Hepatocyte (in vitro differentiated cells): Measurements from ENCODE around the gene OSCP1. TPM values are rescaled to one million over a fixed set of nuclear protein-coding genes. Genes with fewer than 3 reads are reported as not detected.

ENCODE experiments used
- DNase-seq: peaks from one replicate; pipeline ENCODE4 v3.0.0-alpha.2; 2016; ENCODE audit warnings: low spot score
- H2AFZ ChIP-seq: fragments of 200-600 bp; sonication (generic); 2 replicates; pipeline ENCODE4 v1.6.0; 2016; ENCODE audit warnings: antibody characterized with exemption, mild to moderate bottlenecking
- H3K27ac ChIP-seq: fragments of 200-600 bp; sonication (generic); 2 replicates; pipeline ENCODE4 v1.5.1; 2016; ENCODE audit warnings: mild to moderate bottlenecking
- H3K27me3 ChIP-seq: fragments of 200-600 bp; sonication (generic); 2 replicates; pipeline ENCODE4 v1.6.1; 2016
- H3K36me3 ChIP-seq: fragments of 200-600 bp; sonication (generic); replicated peaks from 2 replicates; pipeline ENCODE4 v1.5.1; 2016; ENCODE audit warnings: low read depth; ENCODE audit not compliant: insufficient read depth
- H3K4me1 ChIP-seq: fragments of 200-600 bp; sonication (generic); 2 replicates; pipeline ENCODE4 v1.5.1; 2016; ENCODE audit warnings: mild to moderate bottlenecking, moderate library complexity; ENCODE audit not compliant: insufficient read depth
- H3K4me2 ChIP-seq: fragments of 200-600 bp; sonication (generic); 2 replicates; pipeline ENCODE4 v1.6.0; 2016
- H3K4me3 ChIP-seq: fragments of 200-600 bp; sonication (generic); 2 replicates; pipeline ENCODE4 v1.5.1; 2016; ENCODE audit warnings: mild to moderate bottlenecking
- H3K79me2 ChIP-seq: fragments of 200-600 bp; sonication (generic); 2 replicates; pipeline ENCODE4 v1.6.0; 2017; ENCODE audit warnings: mild to moderate bottlenecking
- H3K9me2 ChIP-seq: fragments of 200-600 bp; sonication (generic); replicated peaks from 2 replicates; pipeline ENCODE4 v1.6.0; 2017; ENCODE audit warnings: mild to moderate bottlenecking; ENCODE audit not compliant: insufficient read depth
- H3K9me3 ChIP-seq: fragments of 200-600 bp; sonication (generic); 2 replicates; pipeline ENCODE4 v1.5.1; 2016; ENCODE audit warnings: low read depth, mild to moderate bottlenecking
- H4K20me1 ChIP-seq: fragments of 200-600 bp; sonication (generic); 2 replicates; pipeline ENCODE4 v1.6.0; 2016; ENCODE audit warnings: mild to moderate bottlenecking; ENCODE audit not compliant: insufficient read depth, poor library complexity, severe bottlenecking
- EZH2 ChIP-seq: fragments of 200-600 bp; sonication (generic); IDR thresholded peaks from 2 replicates; pipeline ENCODE4 v1.6.1; 2016; ENCODE audit warnings: antibody characterized with exemption, mild to moderate bottlenecking, borderline replicate concordance
- EZH2phosphoT487 ChIP-seq: fragments of 200-600 bp; sonication (generic); IDR thresholded peaks from one replicate; pipeline ENCODE4 v1.6.1; 2018; ENCODE audit warnings: antibody characterized with exemption, mild to moderate bottlenecking, low read depth, moderate library complexity; ENCODE audit not compliant: unreplicated experiment, severe bottlenecking
- WGBS: methylation state at CpG from one replicate; pipeline ENCODE4 v1.1.6; 2016; ENCODE audit warnings: low lambda C conversion rate; ENCODE audit errors: missing lambda C conversion rate; 5-methylcytosine and 5-hydroxymethylcytosine counted together
- polyA plus RNA-seq: library from polyadenylated mRNA; unstranded; fragments of >200 nt; fragmentation: Nextera tagmentation; extraction: Ambion mirVana; gene quantifications from 2 replicates; pipeline ENCODE4 v1.2.1, GENCODE V29; 2016
- total RNA-seq: library from RNA; depleted of rRNA; stranded (reverse); fragments of >200 nt; gene quantifications from 2 replicates; pipeline ENCODE4 v1.2.3, GENCODE V29; 2014
- TF ChIP-seq, protein P1 (sequence below): fragments of 200-600 bp; sonication (generic); IDR thresholded peaks from 2 replicates; pipeline ENCODE4 v1.5.1; 2016; ENCODE audit warnings: antibody characterized with exemption, mild to moderate bottlenecking; ENCODE audit not compliant: poor library complexity

Gene OSCP1
- total and polyA plus RNA-seq, 2 experiments from 2014 or later: 5.8 to 7.6 TPM

DNA sequence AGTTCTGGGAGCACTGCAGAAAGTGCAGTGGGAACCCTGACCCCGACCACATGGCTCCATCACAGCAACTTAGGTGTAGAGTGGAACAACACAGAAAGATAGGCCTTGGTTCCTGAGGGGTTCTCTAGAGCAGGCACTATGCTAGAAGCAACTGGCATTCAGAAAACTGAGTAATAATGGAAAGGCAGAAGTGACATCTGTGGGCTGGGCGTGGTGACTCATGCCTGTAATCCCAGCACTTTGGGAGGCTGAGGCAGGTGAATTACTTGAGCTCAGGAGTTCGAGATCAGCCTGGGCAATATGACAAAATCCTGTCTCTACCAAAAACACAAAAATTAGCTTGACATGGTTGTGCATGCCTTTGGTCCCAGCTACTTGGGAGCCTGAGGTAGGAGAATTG, 8.7 kb upstream of the OSCP1 start:
- H3K27ac ChIP-seq: no peak overlapping the region
- peaks cover 18% of the 10 kb centered on the region for H3K79me2 ChIP-seq
- no peak overlapping the region for H2AFZ ChIP-seq
- H3K4me3 ChIP-seq: no peak overlapping the region
- DNase-seq: no peak
- 93% methylated on average over 3 of the region's 3 CpGs for WGBS
- no peaks in the 10 kb centered on the region for H3K27me3 ChIP-seq
- TF ChIP-seq, protein P1, sequence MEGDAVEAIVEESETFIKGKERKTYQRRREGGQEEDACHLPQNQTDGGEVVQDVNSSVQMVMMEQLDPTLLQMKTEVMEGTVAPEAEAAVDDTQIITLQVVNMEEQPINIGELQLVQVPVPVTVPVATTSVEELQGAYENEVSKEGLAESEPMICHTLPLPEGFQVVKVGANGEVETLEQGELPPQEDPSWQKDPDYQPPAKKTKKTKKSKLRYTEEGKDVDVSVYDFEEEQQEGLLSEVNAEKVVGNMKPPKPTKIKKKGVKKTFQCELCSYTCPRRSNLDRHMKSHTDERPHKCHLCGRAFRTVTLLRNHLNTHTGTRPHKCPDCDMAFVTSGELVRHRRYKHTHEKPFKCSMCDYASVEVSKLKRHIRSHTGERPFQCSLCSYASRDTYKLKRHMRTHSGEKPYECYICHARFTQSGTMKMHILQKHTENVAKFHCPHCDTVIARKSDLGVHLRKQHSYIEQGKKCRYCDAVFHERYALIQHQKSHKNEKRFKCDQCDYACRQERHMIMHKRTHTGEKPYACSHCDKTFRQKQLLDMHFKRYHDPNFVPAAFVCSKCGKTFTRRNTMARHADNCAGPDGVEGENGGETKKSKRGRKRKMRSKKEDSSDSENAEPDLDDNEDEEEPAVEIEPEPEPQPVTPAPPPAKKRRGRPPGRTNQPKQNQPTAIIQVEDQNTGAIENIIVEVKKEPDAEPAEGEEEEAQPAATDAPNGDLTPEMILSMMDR: no peak
- TF ChIP-seq EZH2phosphoT487: no peak
- no peak for TF ChIP-seq EZH2
- peaks cover 3% of the 10 kb centered on the region for H3K4me1 ChIP-seq
- H3K9me3 ChIP-seq: no peaks in the 10 kb centered on the region
- no peak overlapping the region for H3K4me2 ChIP-seq
- no peaks in the 10 kb centered on the region for H4K20me1 ChIP-seq
- no peaks in the 10 kb centered on the region for H3K9me2 ChIP-seq
- no peaks in the 10 kb centered on the region for H3K36me3 ChIP-seq

DNA sequence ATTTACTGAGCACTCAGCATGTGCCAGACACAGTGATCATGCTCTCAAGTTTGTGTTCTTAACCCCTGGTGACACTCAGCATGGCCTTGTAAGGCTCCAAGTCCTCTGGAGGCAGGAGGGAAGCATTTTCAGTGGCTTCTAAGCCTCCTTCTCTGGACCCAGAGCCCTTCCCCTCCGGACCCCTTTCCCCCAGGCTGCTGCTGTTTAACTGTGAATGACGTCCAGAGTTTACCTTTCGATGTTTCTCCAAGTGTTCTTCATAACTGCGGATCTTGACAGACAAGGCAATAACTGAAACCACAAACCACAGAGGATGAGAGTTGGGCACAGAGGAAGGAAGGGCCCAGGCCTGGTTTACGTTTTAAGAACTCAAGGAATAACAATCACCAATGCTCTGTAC, 7.4 kb upstream of the OSCP1 start:
- Histone ChIP-seq H2AFZ (no peak overlapping the region), H4K20me1 (no peaks in the 10 kb centered on the region), H3K4me2 (no peak overlapping the region), H3K4me3 (no peak overlapping the region), H3K4me1 (no peaks in the 10 kb centered on the region), H3K9me3 (no peaks in the 10 kb centered on the region), H3K36me3 (no peaks in the 10 kb centered on the region), H3K27ac (no peak overlapping the region), H3K79me2 (peaks cover 6% of the 10 kb centered on the region), H3K27me3 (no peaks in the 10 kb centered on the region), H3K9me2 (no peaks in the 10 kb centered on the region)
- no peak for DNase-seq
- TF ChIP-seq, protein P1: no peak
- no peak for TF ChIP-seq EZH2phosphoT487
- TF ChIP-seq EZH2: no peak
- WGBS: 85% methylated on average over 5 of the region's 5 CpGs

DNA sequence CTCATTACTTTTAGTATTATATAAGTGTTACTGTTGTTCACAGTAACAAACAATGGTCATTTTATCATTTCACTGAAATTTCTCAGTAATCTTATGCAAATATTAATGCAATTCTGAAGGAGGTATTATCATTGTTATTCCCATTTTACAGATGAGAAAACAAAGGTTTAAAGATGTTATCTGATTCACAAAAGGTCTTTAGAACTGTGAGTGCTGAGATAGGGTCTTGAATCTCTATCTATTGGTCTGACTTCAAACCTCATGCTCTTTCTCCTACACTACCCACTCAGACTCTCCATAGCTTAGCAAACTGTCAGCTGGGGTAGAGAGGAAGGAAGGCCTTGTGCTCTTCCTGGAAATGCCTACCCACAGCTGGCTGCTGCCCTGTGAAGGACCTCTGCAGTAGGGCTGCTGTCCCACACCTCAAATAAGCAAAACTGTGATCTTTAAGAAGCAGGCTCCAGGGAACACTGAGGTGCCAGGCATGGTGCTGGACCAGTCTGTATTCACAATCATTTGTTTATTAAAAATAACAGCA, 6.2 kb upstream of the OSCP1 start:
- Histone ChIP-seq H3K9me3 (no peaks in the 10 kb centered on the region), H3K79me2 (no peaks in the 10 kb centered on the region), H3K4me3 (no peak overlapping the region), H3K36me3 (no peaks in the 10 kb centered on the region), H3K27me3 (no peaks in the 10 kb centered on the region), H2AFZ (no peak overlapping the region), H3K27ac (no peak overlapping the region), H4K20me1 (no peaks in the 10 kb centered on the region), H3K4me1 (no peaks in the 10 kb centered on the region), H3K9me2 (no peaks in the 10 kb centered on the region), H3K4me2 (no peak overlapping the region)
- no peak for DNase-seq
- TF ChIP-seq, protein P1: no peak
- TF ChIP-seq EZH2 (no peak), EZH2phosphoT487 (no peak)

DNA sequence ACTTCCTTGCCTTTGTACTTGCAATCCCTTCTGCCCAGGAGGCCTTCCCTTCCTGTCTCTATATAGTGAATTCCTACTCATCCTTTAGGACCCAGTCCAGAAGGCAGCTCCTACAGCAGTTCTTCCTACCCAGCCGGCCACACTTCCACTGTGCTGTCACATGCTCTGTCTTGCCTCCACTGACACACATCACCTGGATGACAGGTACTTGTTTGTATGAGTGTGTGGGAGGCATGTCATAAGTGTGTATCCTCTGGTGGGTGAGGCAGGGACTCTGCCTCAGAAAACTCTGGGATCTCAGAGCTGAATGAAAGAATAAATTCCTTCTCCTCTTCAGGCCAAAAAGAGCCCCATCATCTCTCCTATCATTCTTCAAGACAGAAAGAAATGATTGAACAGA, 5.1 kb upstream of the OSCP1 start:
- TF ChIP-seq, protein P1: no peak
- no peak for TF ChIP-seq EZH2
- TF ChIP-seq EZH2phosphoT487: no peak
- Histone ChIP-seq H3K4me3 (no peak overlapping the region), H4K20me1 (no peaks in the 10 kb centered on the region), H3K9me3 (no peaks in the 10 kb centered on the region), H3K79me2 (no peaks in the 10 kb centered on the region), H3K27me3 (no peaks in the 10 kb centered on the region), H3K9me2 (no peaks in the 10 kb centered on the region), H3K4me1 (no peaks in the 10 kb centered on the region), H3K27ac (no peak overlapping the region), H2AFZ (no peak overlapping the region), H3K4me2 (no peak overlapping the region), H3K36me3 (no peaks in the 10 kb centered on the region)
- 89% methylated on average over 1 of the region's 1 CpG for WGBS
- no peak for DNase-seq
